Liver (tissue), 3 donors: ENCODE results near the gene RPGRIP1L.

Experiments used
- JUND ChIP-seq, 2 donors: IDR thresholded peaks; 2 replicates each; pipeline ENCODE4 v1.6.1; 2016; ENCODE audit warnings: antibody characterized with exemption in 2 of 2
- NR2F2 ChIP-seq: IDR thresholded peaks from 2 replicates; pipeline ENCODE4 v1.6.1; 2016; ENCODE audit warnings: antibody characterized with exemption
- RAD21 ChIP-seq, 2 donors: IDR thresholded peaks; 2 replicates each; pipeline ENCODE4 v1.6.1; 2016; ENCODE audit warnings: antibody characterized with exemption in 2 of 2, mild to moderate bottlenecking in 2 of 2
- TAF1 ChIP-seq: conservative IDR thresholded peaks from 2 replicates; pipeline ENCODE4 v1.6.1; 2016; ENCODE audit warnings: antibody characterized with exemption, mild to moderate bottlenecking
- YY1 ChIP-seq: IDR thresholded peaks from 2 replicates; pipeline ENCODE4 v1.6.1; 2016; ENCODE audit warnings: antibody characterized with exemption, mild to moderate bottlenecking
- TF ChIP-seq, protein P1 (sequence below): fragments of 150-350 bp; IDR thresholded peaks from 2 replicates; pipeline ENCODE4 v1.5.1; 2017; ENCODE audit warnings: improper control_type of control experiment, low read depth, low read length; ENCODE audit not compliant: missing input control
- TF ChIP-seq, protein P2 (sequence below): IDR thresholded peaks from 2 replicates; pipeline ENCODE4 v1.6.1; 2016; ENCODE audit warnings: antibody characterized with exemption, mild to moderate bottlenecking
- TF ChIP-seq, protein P3 (sequence below): IDR thresholded peaks from 2 replicates; pipeline ENCODE4 v1.6.1; 2016; ENCODE audit warnings: antibody characterized with exemption
- donor health status: healthy.
- donor health status: healthy.

DNA sequence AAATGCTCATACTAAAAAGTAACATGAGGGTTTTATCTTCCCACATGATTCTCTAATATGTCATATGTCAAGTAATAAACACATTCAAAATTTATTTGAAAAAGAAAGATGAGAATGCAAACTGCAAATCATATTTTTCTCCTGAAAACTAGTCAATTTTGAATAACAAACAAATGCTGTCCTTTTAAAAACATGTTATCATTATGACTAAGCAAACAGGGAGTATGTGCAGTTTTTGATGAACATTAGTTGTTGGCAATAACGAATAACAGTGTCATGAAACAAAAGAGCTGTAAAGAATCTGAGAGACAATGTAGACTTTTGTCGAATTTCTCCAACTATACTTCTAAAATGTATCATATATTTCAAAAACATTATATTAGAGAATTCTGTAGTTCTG lies 34.8 kb downstream of the RPGRIP1L start:
- TF ChIP-seq, protein P1, sequence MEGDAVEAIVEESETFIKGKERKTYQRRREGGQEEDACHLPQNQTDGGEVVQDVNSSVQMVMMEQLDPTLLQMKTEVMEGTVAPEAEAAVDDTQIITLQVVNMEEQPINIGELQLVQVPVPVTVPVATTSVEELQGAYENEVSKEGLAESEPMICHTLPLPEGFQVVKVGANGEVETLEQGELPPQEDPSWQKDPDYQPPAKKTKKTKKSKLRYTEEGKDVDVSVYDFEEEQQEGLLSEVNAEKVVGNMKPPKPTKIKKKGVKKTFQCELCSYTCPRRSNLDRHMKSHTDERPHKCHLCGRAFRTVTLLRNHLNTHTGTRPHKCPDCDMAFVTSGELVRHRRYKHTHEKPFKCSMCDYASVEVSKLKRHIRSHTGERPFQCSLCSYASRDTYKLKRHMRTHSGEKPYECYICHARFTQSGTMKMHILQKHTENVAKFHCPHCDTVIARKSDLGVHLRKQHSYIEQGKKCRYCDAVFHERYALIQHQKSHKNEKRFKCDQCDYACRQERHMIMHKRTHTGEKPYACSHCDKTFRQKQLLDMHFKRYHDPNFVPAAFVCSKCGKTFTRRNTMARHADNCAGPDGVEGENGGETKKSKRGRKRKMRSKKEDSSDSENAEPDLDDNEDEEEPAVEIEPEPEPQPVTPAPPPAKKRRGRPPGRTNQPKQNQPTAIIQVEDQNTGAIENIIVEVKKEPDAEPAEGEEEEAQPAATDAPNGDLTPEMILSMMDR: no peak
- TF ChIP-seq TAF1: no peak
- no peak for TF ChIP-seq JUND (IDR thresholded peaks at IDR 0.05)
- TF ChIP-seq RAD21 (IDR thresholded peaks at IDR 0.05): no peak
- no peak for TF ChIP-seq NR2F2
- TF ChIP-seq, protein P2, sequence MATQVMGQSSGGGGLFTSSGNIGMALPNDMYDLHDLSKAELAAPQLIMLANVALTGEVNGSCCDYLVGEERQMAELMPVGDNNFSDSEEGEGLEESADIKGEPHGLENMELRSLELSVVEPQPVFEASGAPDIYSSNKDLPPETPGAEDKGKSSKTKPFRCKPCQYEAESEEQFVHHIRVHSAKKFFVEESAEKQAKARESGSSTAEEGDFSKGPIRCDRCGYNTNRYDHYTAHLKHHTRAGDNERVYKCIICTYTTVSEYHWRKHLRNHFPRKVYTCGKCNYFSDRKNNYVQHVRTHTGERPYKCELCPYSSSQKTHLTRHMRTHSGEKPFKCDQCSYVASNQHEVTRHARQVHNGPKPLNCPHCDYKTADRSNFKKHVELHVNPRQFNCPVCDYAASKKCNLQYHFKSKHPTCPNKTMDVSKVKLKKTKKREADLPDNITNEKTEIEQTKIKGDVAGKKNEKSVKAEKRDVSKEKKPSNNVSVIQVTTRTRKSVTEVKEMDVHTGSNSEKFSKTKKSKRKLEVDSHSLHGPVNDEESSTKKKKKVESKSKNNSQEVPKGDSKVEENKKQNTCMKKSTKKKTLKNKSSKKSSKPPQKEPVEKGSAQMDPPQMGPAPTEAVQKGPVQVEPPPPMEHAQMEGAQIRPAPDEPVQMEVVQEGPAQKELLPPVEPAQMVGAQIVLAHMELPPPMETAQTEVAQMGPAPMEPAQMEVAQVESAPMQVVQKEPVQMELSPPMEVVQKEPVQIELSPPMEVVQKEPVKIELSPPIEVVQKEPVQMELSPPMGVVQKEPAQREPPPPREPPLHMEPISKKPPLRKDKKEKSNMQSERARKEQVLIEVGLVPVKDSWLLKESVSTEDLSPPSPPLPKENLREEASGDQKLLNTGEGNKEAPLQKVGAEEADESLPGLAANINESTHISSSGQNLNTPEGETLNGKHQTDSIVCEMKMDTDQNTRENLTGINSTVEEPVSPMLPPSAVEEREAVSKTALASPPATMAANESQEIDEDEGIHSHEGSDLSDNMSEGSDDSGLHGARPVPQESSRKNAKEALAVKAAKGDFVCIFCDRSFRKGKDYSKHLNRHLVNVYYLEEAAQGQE: no peak
- TF ChIP-seq YY1: no peak
- TF ChIP-seq, protein P3, sequence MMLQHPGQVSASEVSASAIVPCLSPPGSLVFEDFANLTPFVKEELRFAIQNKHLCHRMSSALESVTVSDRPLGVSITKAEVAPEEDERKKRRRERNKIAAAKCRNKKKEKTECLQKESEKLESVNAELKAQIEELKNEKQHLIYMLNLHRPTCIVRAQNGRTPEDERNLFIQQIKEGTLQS: no peak
